Lower lobe of right lung (tissue), 2 donors: ENCODE data around the gene DENND6B. TPM values are rescaled to one million over a fixed set of nuclear protein-coding genes. Genes with fewer than 3 reads are reported as not detected.

Source experiments
- ATAC-seq, 2 donors: fragments of 200-7000 bp; cut with Tn5 transposase; one replicate each; pipeline ENCODE4 v1.9.1; 2020 to 2022; ENCODE audit warnings: mild to moderate bottlenecking in 2 of 2, moderate library complexity in 2 of 2
- DNase-seq: peaks from one replicate; pipeline ENCODE4 v3.0.0-alpha.2; 2020
- H3K27ac ChIP-seq: fragments of 200-600 bp; one replicate; pipeline ENCODE4 v1.8.0; 2022
- H3K27me3 ChIP-seq: fragments of 200-600 bp; one replicate; pipeline ENCODE4 v1.8.0; 2022; ENCODE audit warnings: low read depth
- H3K36me3 ChIP-seq: fragments of 200-600 bp; one replicate; pipeline ENCODE4 v1.8.0; 2022; ENCODE audit warnings: mild to moderate bottlenecking
- H3K4me1 ChIP-seq: fragments of 200-600 bp; one replicate; pipeline ENCODE4 v1.8.0; 2022
- H3K4me3 ChIP-seq: fragments of 200-600 bp; one replicate; pipeline ENCODE4 v1.8.0; 2022; ENCODE audit warnings: mild to moderate bottlenecking
- H3K9me3 ChIP-seq: fragments of 200-600 bp; one replicate; pipeline ENCODE4 v1.8.0; 2022
- intact Hi-C: fragments of 100-400 bp; cut with DNase I; formaldehyde crosslinking; loops from one replicate; pipeline ENCODE4 v1.11.0; 2022
- total RNA-seq: library from RNA; stranded (reverse); fragmentation: NEBNext Ultra II Directional; extraction: Animal tissue kit (Norgen Biotek cat#: 25700); gene quantifications from one replicate; pipeline ENCODE4 v1.2.1, GENCODE V29; 2021
- TF ChIP-seq, protein P1 (sequence below): fragments of 200-600 bp; IDR thresholded peaks from one replicate; pipeline ENCODE4 v1.8.0; 2022; ENCODE audit warnings: antibody characterized with exemption, mild to moderate bottlenecking
- donor health status: DM: no; HTN: yes; CAD: no; lungs with severe emphysema.

Gene DENND6B
- total RNA-seq, 1 donor from 2014 or later, result 14.4 TPM

DNA sequence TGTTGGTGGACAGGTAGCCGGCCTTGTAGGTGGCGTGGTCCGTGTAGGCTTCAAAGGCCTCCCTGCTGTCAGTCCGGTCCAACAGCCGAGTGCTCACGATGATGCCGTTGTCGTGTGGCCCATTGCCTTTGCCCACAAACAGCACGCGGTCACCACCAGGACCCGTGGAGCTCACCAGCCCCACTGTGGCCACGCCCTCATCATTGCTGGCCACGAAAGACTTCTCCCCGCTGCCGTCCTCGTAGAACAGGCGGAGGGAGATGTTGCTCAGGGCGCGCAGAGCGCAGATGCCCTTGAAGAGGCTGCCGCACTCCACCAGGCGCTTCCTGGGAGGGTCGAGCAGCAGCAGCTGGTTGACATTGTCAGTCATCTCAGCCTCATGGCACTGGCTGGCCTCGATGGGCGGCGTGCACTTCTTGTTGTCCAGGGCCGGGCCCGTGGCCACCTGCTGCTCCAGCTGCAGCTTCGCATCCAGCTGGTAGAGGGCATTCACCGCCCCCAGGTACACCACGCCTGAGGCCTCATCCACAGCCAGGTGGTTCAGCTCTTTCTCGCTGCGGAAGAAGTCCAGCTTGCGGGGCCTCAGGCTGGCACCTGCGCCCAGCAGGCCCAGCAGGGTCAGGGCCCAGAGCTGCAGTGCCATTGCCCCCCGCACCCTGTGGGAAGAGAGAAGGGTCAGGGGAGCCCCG, 36.7 kb downstream of the DENND6B start:
- Histone ChIP-seq H3K9me3 (no peaks in the 10 kb centered on the region), H3K27me3 (no peaks in the 10 kb centered on the region), H3K4me3 (no peak overlapping the region), H3K4me1 (peaks cover 45% of the 10 kb centered on the region), H3K27ac (no peak overlapping the region), H3K36me3 (peaks cover 61% of the 10 kb centered on the region)
- TF ChIP-seq, protein P1, sequence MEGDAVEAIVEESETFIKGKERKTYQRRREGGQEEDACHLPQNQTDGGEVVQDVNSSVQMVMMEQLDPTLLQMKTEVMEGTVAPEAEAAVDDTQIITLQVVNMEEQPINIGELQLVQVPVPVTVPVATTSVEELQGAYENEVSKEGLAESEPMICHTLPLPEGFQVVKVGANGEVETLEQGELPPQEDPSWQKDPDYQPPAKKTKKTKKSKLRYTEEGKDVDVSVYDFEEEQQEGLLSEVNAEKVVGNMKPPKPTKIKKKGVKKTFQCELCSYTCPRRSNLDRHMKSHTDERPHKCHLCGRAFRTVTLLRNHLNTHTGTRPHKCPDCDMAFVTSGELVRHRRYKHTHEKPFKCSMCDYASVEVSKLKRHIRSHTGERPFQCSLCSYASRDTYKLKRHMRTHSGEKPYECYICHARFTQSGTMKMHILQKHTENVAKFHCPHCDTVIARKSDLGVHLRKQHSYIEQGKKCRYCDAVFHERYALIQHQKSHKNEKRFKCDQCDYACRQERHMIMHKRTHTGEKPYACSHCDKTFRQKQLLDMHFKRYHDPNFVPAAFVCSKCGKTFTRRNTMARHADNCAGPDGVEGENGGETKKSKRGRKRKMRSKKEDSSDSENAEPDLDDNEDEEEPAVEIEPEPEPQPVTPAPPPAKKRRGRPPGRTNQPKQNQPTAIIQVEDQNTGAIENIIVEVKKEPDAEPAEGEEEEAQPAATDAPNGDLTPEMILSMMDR, result no peak
- ATAC-seq (no peak), DNase-seq (no peak)
- intact Hi-C loops, result no loop called here

DNA sequence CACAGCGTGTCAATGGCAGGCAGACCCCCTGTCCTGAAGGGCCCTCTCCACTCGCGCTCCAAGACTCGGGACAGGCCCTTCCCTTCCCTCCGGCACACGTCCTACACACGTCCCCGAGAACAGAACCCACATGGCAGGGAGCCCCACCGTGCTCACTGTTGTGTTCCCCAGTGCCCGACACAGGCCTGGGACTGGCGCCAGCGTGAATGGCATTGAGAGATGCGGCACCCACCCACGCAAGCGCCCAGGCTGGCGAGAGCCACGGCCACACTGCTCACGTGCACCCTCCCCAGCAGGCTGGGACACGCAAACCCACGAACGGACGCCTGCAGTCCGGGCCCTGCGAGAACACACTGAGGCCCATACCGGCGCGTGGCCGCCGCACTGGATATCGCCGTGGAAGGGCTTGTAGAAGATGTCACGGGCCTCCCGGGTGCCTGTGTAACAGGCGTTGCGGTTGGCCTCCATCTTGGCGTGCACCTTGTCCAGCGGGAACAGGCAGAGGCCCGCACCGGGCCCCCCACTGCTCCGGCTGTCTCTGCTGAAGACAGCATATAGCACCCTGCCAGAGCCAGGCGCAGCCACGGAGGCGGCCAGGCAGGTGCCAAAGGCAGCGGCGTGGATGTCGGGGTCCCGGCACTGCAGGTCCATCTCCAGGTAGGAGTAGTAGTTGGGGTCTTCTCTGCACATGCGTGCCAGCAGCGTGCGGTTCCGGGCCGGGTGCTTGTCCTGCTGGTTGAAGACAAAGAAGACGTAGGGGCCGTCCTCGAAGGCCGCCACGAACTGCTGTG, 37.5 kb downstream of the DENND6B start:
- intact Hi-C loops, result no loop called here
- no peak for ATAC-seq
- no peak for DNase-seq
- H3K4me3 ChIP-seq, result no peak overlapping the region
- no peaks in the 10 kb centered on the region for H3K27me3 ChIP-seq
- H3K36me3 ChIP-seq, result peaks cover 67% of the 10 kb centered on the region
- H3K4me1 ChIP-seq, result peaks cover 37% of the 10 kb centered on the region
- H3K9me3 ChIP-seq, result no peaks in the 10 kb centered on the region
- no peak overlapping the region for H3K27ac ChIP-seq
- TF ChIP-seq, protein P1, result no peak

DNA sequence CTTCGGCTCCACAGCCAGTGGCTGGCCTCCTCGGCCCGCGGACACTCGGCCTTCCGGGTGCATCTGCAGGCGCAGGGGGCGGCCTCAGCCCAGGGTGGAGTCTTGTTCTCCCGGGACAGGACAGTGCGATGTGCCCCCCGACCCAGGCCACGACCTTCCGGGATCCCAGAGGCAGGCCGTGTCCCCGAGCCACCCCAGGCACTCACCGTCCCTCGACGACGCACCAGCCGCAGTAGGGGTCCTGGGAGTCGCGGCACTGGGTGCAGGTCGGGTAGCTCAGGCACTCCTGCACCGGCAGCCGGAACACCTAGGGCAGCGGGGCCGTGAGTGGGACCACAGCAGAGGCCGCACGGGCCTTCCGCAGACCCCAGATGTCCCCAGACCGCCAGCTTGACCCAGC, 39.1 kb downstream of the DENND6B start:
- H3K4me3 ChIP-seq, result no peak overlapping the region
- no peaks in the 10 kb centered on the region for H3K9me3 ChIP-seq
- no peak overlapping the region for H3K27ac ChIP-seq
- peaks cover 25% of the 10 kb centered on the region for H3K4me1 ChIP-seq
- H3K36me3 ChIP-seq, result peaks cover 83% of the 10 kb centered on the region
- DNase-seq, result no peak
- TF ChIP-seq, protein P1, result no peak
- ATAC-seq, result no peak
- no peaks in the 10 kb centered on the region for H3K27me3 ChIP-seq
- intact Hi-C loops, result no loop called here

DNA sequence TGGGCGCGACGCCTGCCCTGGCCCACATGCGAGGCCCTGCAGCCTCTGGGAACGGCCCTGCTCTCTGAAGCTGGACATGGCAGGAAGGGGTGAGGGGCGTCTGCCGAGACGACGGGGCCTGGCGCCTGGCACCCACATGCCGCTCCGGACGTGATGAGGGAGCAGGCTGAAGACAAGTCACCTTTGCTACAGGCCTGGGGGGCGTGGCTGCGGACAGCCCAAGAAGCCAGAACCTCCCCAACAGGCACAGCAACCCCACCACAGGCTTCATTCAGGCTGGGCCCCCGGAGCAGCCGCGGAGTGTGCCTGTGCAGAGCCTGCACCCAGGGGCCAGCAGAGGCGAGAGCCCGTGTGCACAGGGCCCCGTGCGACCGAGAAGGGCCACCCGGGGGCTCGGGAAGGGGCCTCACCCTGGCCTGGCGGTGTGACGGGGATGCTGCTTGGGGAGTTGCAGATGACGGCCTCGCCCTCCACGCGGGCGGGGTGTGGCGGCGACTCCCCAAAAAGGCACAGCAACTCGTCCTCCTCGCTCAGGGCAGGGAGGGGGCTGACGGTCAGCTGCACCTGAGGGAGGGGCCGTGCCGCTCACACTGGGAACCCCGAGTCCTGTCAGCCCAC, 40.0 kb downstream of the DENND6B start:
- no peak for DNase-seq
- TF ChIP-seq, protein P1, result no peak
- no peak overlapping the region for H3K4me3 ChIP-seq
- H3K9me3 ChIP-seq, result no peaks in the 10 kb centered on the region
- ATAC-seq, result no peak
- H3K4me1 ChIP-seq, result peaks cover 21% of the 10 kb centered on the region
- H3K36me3 ChIP-seq, result peaks cover 92% of the 10 kb centered on the region
- H3K27ac ChIP-seq, result no peak overlapping the region
- no peaks in the 10 kb centered on the region for H3K27me3 ChIP-seq
- intact Hi-C loops, result no loop called here

DNA sequence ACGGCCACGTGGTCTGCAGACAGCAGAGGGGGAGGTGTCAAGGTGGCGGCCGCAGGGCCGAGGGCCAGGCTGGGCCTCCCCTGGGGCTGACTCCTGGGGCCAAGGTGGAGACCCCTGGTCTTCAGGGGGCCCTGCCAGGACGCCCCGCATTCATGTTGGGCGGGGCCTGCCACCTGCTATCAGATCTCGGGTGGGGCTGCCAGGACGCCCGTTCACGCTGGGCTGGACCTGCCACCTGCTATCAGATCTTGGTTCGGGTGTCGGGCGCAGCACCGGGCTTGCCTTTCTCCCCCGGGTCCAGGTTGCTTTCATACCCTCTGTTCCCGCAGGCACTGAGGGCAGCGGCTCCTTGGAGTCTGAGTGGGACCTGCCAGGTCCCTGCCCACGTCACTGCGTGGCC, 40.5 kb downstream of the DENND6B start:
- peaks cover 21% of the 10 kb centered on the region for H3K4me1 ChIP-seq
- intact Hi-C loops, result no loop called here
- H3K36me3 ChIP-seq, result peaks cover 95% of the 10 kb centered on the region
- no peak overlapping the region for H3K27ac ChIP-seq
- TF ChIP-seq, protein P1, result no peak
- no peaks in the 10 kb centered on the region for H3K9me3 ChIP-seq
- no peaks in the 10 kb centered on the region for H3K27me3 ChIP-seq
- DNase-seq, result no peak
- ATAC-seq, result no peak
- no peak overlapping the region for H3K4me3 ChIP-seq
